PC-9 (cell line): Measurements from ENCODE around the gene ZPBP2. TPM values are rescaled to one million over a fixed set of nuclear protein-coding genes. Genes with fewer than 3 reads are reported as not detected.

Experiments
- BruUV-seq: library from RNA; stranded (reverse); fragments of 400-500 nt; replicated peaks from 2 replicates; lab custom pipeline; 2021; lab: Mats Ljungman, UMichigan
- CTCF ChIA-PET: fragments of 300-600 bp; sonication (Branson Sonifier 250); formaldehyde crosslinking; loops from one replicate; lab custom pipeline; 2022; ENCODE audit warnings: antibody characterized with exemption; lab: Charles Lee
- POLR2A ChIA-PET: fragments of 300-600 bp; sonication (Branson Sonifier 250); formaldehyde crosslinking; loops from one replicate; lab custom pipeline; 2022; ENCODE audit warnings: antibody characterized with exemption; ENCODE audit not compliant: unreplicated experiment; lab: Charles Lee
- DNase-seq, 2 experiments: peaks; one replicate each; pipeline versions ENCODE4 v3.0.0 to v3.0.0-alpha.2; 2015 to 2022; ENCODE audit warnings: mixed read lengths in 1 of 2
- H2AFZ ChIP-seq: fragments of 200-600 bp; sonication (generic); 2 replicates; pipeline ENCODE4 v1.8.1; 2017; ENCODE audit warnings: antibody characterized with exemption
- H3F3A ChIP-seq: fragments of 200-600 bp; sonication (generic); 2 replicates; pipeline ENCODE4 v1.8.1; 2017; ENCODE audit warnings: antibody characterized with exemption, mild to moderate bottlenecking, low read depth; ENCODE audit not compliant: insufficient read depth
- H3K27ac ChIP-seq: fragments of 200-600 bp; sonication (generic); 2 replicates; pipeline ENCODE4 v1.6.1; 2016; ENCODE audit warnings: mixed run types
- H3K27me3 ChIP-seq: fragments of 200-600 bp; sonication (generic); 2 replicates; pipeline ENCODE4 v1.6.1; 2016; ENCODE audit warnings: low read depth, mixed run types; ENCODE audit not compliant: insufficient read depth
- H3K36me3 ChIP-seq: fragments of 200-600 bp; sonication (generic); 2 replicates; pipeline ENCODE4 v1.6.1; 2016; ENCODE audit warnings: low read depth, mixed run types
- H3K4me1 ChIP-seq: fragments of 200-600 bp; sonication (generic); replicated peaks from 2 replicates; pipeline ENCODE4 v1.6.1; 2016; ENCODE audit warnings: mixed run types; ENCODE audit not compliant: insufficient read depth
- H3K4me2 ChIP-seq: fragments of 200-600 bp; sonication (generic); 2 replicates; pipeline ENCODE4 v1.6.1; 2017; ENCODE audit warnings: mixed run types
- H3K4me3 ChIP-seq: fragments of 200-600 bp; sonication (generic); 2 replicates; pipeline ENCODE4 v1.6.1; 2016; ENCODE audit warnings: mixed run types
- H3K79me2 ChIP-seq: fragments of 200-600 bp; sonication (generic); 2 replicates; pipeline ENCODE4 v1.6.1; 2017; ENCODE audit warnings: low read depth, mixed run types
- H3K9me2 ChIP-seq: fragments of 200-600 bp; sonication (generic); 2 replicates; pipeline ENCODE4 v1.8.1; 2017; ENCODE audit warnings: mild to moderate bottlenecking; ENCODE audit not compliant: insufficient read depth
- H3K9me3 ChIP-seq: fragments of 200-600 bp; sonication (generic); 2 replicates; pipeline ENCODE4 v1.8.1; 2016; ENCODE audit warnings: low read depth; ENCODE audit not compliant: insufficient read depth
- H4K20me1 ChIP-seq: fragments of 200-600 bp; sonication (generic); 2 replicates; pipeline ENCODE4 v1.8.1; 2017; ENCODE audit not compliant: insufficient read depth
- EZH2 ChIP-seq: fragments of 200-600 bp; sonication (generic); IDR thresholded peaks from 2 replicates; pipeline ENCODE4 v1.8.0; 2017; ENCODE audit warnings: antibody characterized with exemption, low read depth
- intact Hi-C: fragments of 100-400 bp; cut with micrococcal nuclease; formaldehyde crosslinking; loops from one replicate; pipeline ENCODE4 v1.10.0; 2022; ENCODE audit not compliant: unreplicated experiment
- total RNA-seq: library from RNA; stranded (reverse); gene quantifications from 2 replicates; pipeline ENCODE4 v1.2.3, GENCODE V29; 2021
- TF ChIP-seq, protein P1 (sequence below): fragments of 200-600 bp; sonication (generic); conservative IDR thresholded peaks from 2 replicates; pipeline ENCODE4 v1.6.1; 2017; ENCODE audit warnings: mixed run types, antibody characterized with exemption, mild to moderate bottlenecking, moderate library complexity

Gene ZPBP2
- total RNA-seq, 1 experiment from 2014 or later, result not detected

DNA sequence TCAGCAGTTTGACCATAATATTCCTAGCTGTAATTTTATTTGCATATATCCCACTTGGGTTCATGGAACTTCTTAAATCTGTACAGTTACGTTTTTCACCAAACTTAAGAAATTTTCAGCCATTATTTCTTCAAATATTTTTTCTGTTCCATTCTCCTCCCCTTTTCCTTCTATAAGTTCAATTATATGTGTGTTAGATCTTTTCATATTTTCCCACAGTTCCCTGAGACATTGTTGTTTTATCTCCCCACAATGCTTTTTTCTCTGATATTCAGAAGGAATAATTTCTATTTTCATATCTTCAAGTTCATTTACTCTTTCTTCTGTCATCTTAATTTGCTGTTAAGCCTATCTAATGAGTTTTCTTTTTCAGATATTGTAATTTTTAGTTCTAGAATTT is 29.9 kb upstream of the ZPBP2 start:
- no peak for TF ChIP-seq EZH2
- TF ChIP-seq, protein P1, sequence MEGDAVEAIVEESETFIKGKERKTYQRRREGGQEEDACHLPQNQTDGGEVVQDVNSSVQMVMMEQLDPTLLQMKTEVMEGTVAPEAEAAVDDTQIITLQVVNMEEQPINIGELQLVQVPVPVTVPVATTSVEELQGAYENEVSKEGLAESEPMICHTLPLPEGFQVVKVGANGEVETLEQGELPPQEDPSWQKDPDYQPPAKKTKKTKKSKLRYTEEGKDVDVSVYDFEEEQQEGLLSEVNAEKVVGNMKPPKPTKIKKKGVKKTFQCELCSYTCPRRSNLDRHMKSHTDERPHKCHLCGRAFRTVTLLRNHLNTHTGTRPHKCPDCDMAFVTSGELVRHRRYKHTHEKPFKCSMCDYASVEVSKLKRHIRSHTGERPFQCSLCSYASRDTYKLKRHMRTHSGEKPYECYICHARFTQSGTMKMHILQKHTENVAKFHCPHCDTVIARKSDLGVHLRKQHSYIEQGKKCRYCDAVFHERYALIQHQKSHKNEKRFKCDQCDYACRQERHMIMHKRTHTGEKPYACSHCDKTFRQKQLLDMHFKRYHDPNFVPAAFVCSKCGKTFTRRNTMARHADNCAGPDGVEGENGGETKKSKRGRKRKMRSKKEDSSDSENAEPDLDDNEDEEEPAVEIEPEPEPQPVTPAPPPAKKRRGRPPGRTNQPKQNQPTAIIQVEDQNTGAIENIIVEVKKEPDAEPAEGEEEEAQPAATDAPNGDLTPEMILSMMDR, result no peak
- Histone ChIP-seq H3K36me3 (no peaks in the 10 kb centered on the region), H3K9me3 (peaks cover 5% of the 10 kb centered on the region; the same call in 1 of the 2 replicates), H3K27ac (no peak overlapping the region), H2AFZ (no peak overlapping the region), H3K27me3 (no peaks in the 10 kb centered on the region), H3K4me3 (no peak overlapping the region), H3K4me2 (no peak overlapping the region), H3F3A (no peaks in the 10 kb centered on the region), H3K79me2 (no peaks in the 10 kb centered on the region), H4K20me1 (no peaks in the 10 kb centered on the region), H3K9me2 (no peaks in the 10 kb centered on the region), H3K4me1 (peaks cover 8% of the 10 kb centered on the region; the same call in 1 of the 2 replicates)
- ChIA-PET POLR2A (no interaction called here), CTCF (no interaction called here)
- intact Hi-C loops, result no loop called here
- DNase-seq, result no peak
- no TSS peak for BruUV-seq

DNA sequence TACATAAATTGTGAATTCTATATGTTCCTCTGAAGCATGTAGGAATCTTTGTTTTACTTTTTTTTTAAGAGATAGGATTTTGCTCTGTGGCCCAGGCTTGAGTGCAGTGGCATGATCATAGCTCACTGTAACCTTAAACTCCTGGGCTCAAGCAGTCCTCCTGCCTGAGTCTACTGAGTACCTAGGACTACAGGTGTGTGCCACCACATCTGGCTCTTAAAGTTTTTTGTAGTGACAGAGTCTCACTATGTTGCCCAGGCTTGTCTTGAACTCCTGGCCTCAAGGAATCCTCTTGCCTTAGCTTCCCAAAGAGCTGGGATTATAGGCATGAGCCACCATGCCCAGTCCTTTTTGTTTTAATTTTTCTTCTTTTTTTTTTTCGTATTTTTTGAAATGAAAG is 29.2 kb upstream of the ZPBP2 start:
- Histone ChIP-seq H3K4me1 (peaks cover 7% of the 10 kb centered on the region; the same call in 1 of the 2 replicates), H3K79me2 (no peaks in the 10 kb centered on the region), H3K4me3 (no peak overlapping the region), H3K27ac (no peak overlapping the region), H3K4me2 (no peak overlapping the region), H2AFZ (no peak overlapping the region), H3K27me3 (no peaks in the 10 kb centered on the region), H3K36me3 (no peaks in the 10 kb centered on the region), H3K9me3 (peaks cover 5% of the 10 kb centered on the region; the same call in 1 of the 2 replicates), H3K9me2 (no peaks in the 10 kb centered on the region), H4K20me1 (no peaks in the 10 kb centered on the region), H3F3A (no peaks in the 10 kb centered on the region)
- POLR2A ChIA-PET, result no interaction called here
- no TSS peak for BruUV-seq
- no peak for TF ChIP-seq EZH2
- TF ChIP-seq, protein P1, result no peak
- intact Hi-C loops, result no loop called here
- CTCF ChIA-PET, result no interaction called here
- DNase-seq, result no peak

DNA sequence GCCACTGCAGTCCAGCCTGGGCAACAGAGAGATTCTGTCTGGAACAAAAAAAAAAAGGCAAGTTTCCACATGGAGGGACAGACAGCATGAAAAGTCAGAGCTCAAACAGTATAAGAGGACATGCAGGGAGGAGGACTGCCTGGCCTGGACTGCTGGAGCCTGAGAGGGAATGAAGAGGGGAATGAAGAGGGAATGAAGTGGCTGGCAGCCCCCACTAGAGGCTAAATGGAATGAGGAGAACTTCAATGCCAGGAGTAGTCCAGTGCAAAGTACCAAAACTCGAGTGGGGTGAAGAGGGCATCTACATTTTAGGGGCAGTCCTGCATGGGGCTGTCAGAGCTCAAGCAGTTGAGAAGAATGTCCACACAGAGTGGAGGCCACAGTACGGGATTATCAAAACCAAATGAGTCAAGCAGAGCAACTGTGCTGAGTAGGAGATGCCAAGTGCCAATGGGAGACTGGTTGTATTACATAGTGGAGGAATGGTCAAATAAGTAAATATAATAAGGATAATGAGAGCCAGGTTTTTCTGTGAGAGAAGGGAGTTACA is 26.8 kb upstream of the ZPBP2 start:
- intact Hi-C loops, result no loop called here
- TF ChIP-seq EZH2, result no peak
- TF ChIP-seq, protein P1, result no peak
- Histone ChIP-seq H3F3A (no peaks in the 10 kb centered on the region), H3K27me3 (no peaks in the 10 kb centered on the region), H3K4me3 (no peak overlapping the region), H3K36me3 (no peaks in the 10 kb centered on the region), H3K9me2 (no peaks in the 10 kb centered on the region), H2AFZ (no peak overlapping the region), H3K9me3 (peaks cover 5% of the 10 kb centered on the region; the same call in 1 of the 2 replicates), H3K4me2 (no peak overlapping the region), H3K27ac (no peak overlapping the region), H4K20me1 (no peaks in the 10 kb centered on the region), H3K79me2 (no peaks in the 10 kb centered on the region), H3K4me1 (no peaks in the 10 kb centered on the region)
- no peak for DNase-seq
- ChIA-PET POLR2A (no interaction called here), CTCF (no interaction called here)
- BruUV-seq, result no TSS peak
